ENCODE results near the gene NSF. TPM values are rescaled to one million over a fixed set of nuclear protein-coding genes. Genes with fewer than 3 reads are reported as not detected.

The NSF gene
- total RNA-seq, 1 experiment from 2014 or later: 35.9 TPM

DNA sequence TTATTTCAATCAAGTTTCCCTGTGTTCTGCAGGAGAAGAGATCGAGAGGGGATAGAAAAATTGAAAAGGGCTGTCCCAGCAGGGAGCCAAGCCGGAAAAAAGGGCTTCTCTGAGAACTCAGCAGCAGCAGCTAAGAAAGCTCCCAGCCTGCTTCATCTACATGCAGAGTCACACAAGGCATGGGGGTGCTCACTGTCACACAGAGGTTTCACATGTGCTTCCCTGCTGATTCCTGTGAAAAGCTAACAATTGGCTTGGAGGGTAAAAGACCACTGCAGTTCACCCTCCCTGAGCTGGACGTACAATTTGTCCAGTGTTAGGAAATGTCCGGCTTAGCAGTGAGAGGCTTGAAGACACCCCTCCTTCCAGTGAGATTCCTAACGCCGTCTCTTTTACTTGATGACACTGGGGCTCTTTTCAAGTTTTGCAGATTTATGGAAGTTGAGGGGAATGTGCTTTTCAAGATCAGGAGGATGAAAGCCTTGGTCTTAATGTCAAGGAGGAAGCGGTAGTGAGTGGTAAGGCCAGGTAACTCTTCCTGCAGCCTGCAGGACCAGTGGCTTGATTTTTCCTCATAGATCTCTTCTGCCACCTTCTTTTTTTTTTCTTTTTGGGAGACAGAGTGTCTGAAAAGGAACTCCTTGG lies 142.4 kb downstream of the NSF start:
- H3K9me3 ChIP-seq (ENCODE audit: low read depth, low read length, poor library complexity, severe bottlenecking): no peaks in the 10 kb centered on the region
- POLR2A ChIA-PET (ENCODE audit: low non-redundant PET): no interaction called here
- CTCF ChIA-PET: no interaction called here
- no peak for TF ChIP-seq EZH2 (IDR thresholded peaks at IDR 0.05; ENCODE audit: borderline replicate concordance, low read depth, low read length, poor library complexity, severe bottlenecking)
- TF ChIP-seq, protein P1, sequence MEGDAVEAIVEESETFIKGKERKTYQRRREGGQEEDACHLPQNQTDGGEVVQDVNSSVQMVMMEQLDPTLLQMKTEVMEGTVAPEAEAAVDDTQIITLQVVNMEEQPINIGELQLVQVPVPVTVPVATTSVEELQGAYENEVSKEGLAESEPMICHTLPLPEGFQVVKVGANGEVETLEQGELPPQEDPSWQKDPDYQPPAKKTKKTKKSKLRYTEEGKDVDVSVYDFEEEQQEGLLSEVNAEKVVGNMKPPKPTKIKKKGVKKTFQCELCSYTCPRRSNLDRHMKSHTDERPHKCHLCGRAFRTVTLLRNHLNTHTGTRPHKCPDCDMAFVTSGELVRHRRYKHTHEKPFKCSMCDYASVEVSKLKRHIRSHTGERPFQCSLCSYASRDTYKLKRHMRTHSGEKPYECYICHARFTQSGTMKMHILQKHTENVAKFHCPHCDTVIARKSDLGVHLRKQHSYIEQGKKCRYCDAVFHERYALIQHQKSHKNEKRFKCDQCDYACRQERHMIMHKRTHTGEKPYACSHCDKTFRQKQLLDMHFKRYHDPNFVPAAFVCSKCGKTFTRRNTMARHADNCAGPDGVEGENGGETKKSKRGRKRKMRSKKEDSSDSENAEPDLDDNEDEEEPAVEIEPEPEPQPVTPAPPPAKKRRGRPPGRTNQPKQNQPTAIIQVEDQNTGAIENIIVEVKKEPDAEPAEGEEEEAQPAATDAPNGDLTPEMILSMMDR (conservative IDR thresholded peaks at IDR 0.05; ENCODE audit: low read depth, low read length): no peak
- H3K4me3 ChIP-seq (ENCODE audit: low read depth, low read length, poor library complexity, severe bottlenecking): no peak overlapping the region
- no TSS peak for BruUV-seq (replicated peaks)
- intact Hi-C loops (cut with micrococcal nuclease; ENCODE audit: unreplicated experiment): no loop called here
- H3K27me3 ChIP-seq (replicated peaks; ENCODE audit: insufficient read depth, low read depth, low read length, poor library complexity): no peaks in the 10 kb centered on the region
- peak; percentile 77 for DNase-seq (ENCODE audit: low spot score)
- peaks cover 24% of the 10 kb centered on the region for H3K4me1 ChIP-seq (ENCODE audit: insufficient read depth, low read length, poor library complexity, severe bottlenecking)
- no peaks in the 10 kb centered on the region for H3K36me3 ChIP-seq (ENCODE audit: insufficient read depth, low read length, poor library complexity, severe bottlenecking)
- peak overlapping the region; percentile 67 for H3K27ac ChIP-seq (ENCODE audit: low read depth, low read length, poor library complexity, severe bottlenecking)

DNA sequence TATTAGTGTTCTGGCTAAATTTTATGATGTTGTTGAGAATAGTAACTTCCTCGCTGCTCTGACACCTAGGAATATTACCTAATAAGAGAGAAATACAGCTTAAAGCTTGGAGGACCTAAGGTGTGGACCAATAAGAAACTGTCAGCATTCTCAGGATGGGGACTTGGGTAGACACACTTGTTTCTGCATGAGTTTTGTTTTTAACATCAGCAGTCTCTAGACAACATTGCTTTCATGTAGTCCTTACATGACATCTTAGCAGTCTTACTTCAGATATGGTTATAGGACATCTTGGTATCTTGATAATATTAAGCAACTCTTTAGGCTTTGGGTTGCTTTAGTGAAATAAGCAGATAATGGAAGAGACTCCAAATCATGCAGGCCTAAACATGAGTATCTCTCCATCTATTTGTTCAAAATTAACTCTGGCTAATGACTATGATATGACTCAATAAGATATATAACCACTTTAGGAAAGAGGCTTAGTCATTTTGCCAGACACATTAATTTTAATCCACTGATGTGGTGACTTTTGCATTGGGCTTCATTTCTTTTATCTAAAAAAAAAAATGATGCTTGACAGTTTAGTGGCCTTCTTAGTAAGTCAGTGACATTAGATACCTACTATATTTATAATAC lies 143.5 kb downstream of the NSF start:
- H3K9me3 ChIP-seq (ENCODE audit: low read depth, low read length, poor library complexity, severe bottlenecking): no peaks in the 10 kb centered on the region
- ChIA-PET CTCF (no interaction called here), POLR2A (ENCODE audit: low non-redundant PET) (no interaction called here)
- DNase-seq (ENCODE audit: low spot score): no peak
- BruUV-seq (replicated peaks): no TSS peak
- no peaks in the 10 kb centered on the region for H3K36me3 ChIP-seq (ENCODE audit: insufficient read depth, low read length, poor library complexity, severe bottlenecking)
- intact Hi-C loops (cut with micrococcal nuclease; ENCODE audit: unreplicated experiment): no loop called here
- peaks cover 24% of the 10 kb centered on the region for H3K4me1 ChIP-seq (ENCODE audit: insufficient read depth, low read length, poor library complexity, severe bottlenecking)
- TF ChIP-seq, protein P1 (conservative IDR thresholded peaks at IDR 0.05; ENCODE audit: low read depth, low read length): no peak
- no peak for TF ChIP-seq EZH2 (IDR thresholded peaks at IDR 0.05; ENCODE audit: borderline replicate concordance, low read depth, low read length, poor library complexity, severe bottlenecking)
- H3K27me3 ChIP-seq (replicated peaks; ENCODE audit: insufficient read depth, low read depth, low read length, poor library complexity): no peaks in the 10 kb centered on the region
- no peak overlapping the region for H3K4me3 ChIP-seq (ENCODE audit: low read depth, low read length, poor library complexity, severe bottlenecking)
- H3K27ac ChIP-seq (ENCODE audit: low read depth, low read length, poor library complexity, severe bottlenecking): no peak overlapping the region

DNA sequence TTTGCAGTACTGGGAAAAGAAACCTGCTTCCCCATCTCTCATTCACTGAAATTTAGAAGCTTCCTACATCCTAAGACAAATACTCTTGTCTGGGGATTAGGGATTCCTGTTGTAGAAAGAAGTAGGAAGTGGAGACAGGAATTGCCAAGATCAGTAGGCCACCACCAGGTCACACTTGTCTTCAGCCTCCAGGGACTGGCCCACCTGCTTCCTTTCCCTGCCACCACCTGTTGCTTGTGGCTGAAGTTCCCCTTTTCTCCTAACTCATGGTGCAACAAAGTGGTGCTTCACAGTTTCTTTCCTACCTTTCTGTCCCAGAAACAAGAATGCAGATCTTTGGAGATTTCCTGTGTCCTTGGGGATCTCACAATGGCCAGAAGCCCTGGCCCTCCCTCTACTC lies 145.6 kb downstream of the NSF start:
- ChIA-PET CTCF (no interaction called here), POLR2A (ENCODE audit: low non-redundant PET) (no interaction called here)
- peaks cover 24% of the 10 kb centered on the region for H3K4me1 ChIP-seq (ENCODE audit: insufficient read depth, low read length, poor library complexity, severe bottlenecking)
- H3K27ac ChIP-seq (ENCODE audit: low read depth, low read length, poor library complexity, severe bottlenecking): no peak overlapping the region
- BruUV-seq (replicated peaks): no TSS peak
- H3K9me3 ChIP-seq (ENCODE audit: low read depth, low read length, poor library complexity, severe bottlenecking): no peaks in the 10 kb centered on the region
- H3K4me3 ChIP-seq (ENCODE audit: low read depth, low read length, poor library complexity, severe bottlenecking): no peak overlapping the region
- H3K36me3 ChIP-seq (ENCODE audit: insufficient read depth, low read length, poor library complexity, severe bottlenecking): no peaks in the 10 kb centered on the region
- TF ChIP-seq, protein P1 (conservative IDR thresholded peaks at IDR 0.05; ENCODE audit: low read depth, low read length): no peak
- no peak for TF ChIP-seq EZH2 (IDR thresholded peaks at IDR 0.05; ENCODE audit: borderline replicate concordance, low read depth, low read length, poor library complexity, severe bottlenecking)
- H3K27me3 ChIP-seq (replicated peaks; ENCODE audit: insufficient read depth, low read depth, low read length, poor library complexity): no peaks in the 10 kb centered on the region
- intact Hi-C loops (cut with micrococcal nuclease; ENCODE audit: unreplicated experiment): no loop called here
- DNase-seq (ENCODE audit: low spot score): no peak

Data from A673 (cell line).